SHP77 (cell line): ENCODE results near the gene PPP1R13L.
"Not testable (repeated sequence)": the region's sequence is repeated elsewhere in the genome, so short reads cannot be mapped to it uniquely, and the experiment has no call there.

ENCODE experiments used
- DNase-seq, 2 experiments: peaks; one replicate each; lab custom pipeline; 2025; lab: John Stamatoyannopoulos, UW

The PPP1R13L gene

GRCh38 chr19:45345506-45345860 lies 59.4 kb downstream of the PPP1R13L start:
- DNase-seq = no peak

- DNase-seq = no peak
Observed at GRCh38 chr19:45344621-45345505, 60.0 kb downstream of the PPP1R13L start.

- DNase-seq = no peak
Observed at GRCh38 chr19:45342911-45343310, 62.0 kb downstream of the PPP1R13L start.

- DNase-seq = no peak
Observed at GRCh38 chr19:45340899-45341453, 63.9 kb downstream of the PPP1R13L start.

- no peak for DNase-seq
Observed at GRCh38 chr19:45340232-45340898, 64.5 kb downstream of the PPP1R13L start, which contains the start of gene KLC3. Gene KLC3, plus strand, starts transcription at chr19:45340750. Its CDS starts 4,792 bp downstream, at chr19:45345542.

- DNase-seq = no peak
Observed at GRCh38 chr19:45339629-45340028, 65.2 kb downstream of the PPP1R13L start.

- DNase-seq = no peak
Observed at GRCh38 chr19:45336696-45337251, 68.1 kb downstream of the PPP1R13L start.

GRCh38 chr19:45334881-45335280 lies 70.0 kb downstream of the PPP1R13L start:
- DNase-seq = not testable (repeated sequence)

GRCh38 chr19:45333609-45334303 lies 71.1 kb downstream of the PPP1R13L start:
- no peak for DNase-seq

- DNase-seq = peak; percentile 55 to 65
Observed at GRCh38 chr19:45331411-45331810, 73.5 kb downstream of the PPP1R13L start.
